ES-I3 (cell line): ENCODE data around the gene NTRK3.

Source experiments
- H3K36me3 ChIP-seq: 2 replicates; pipeline ENCODE4 v1.6.1; 2013; ENCODE audit warnings: mild to moderate bottlenecking, low read length, control low read depth, moderate library complexity; ENCODE audit not compliant: insufficient read depth
- H3K4me1 ChIP-seq: 2 replicates; pipeline ENCODE4 v1.6.1; 2013; ENCODE audit warnings: mild to moderate bottlenecking, control low read depth, low read length; ENCODE audit not compliant: insufficient read depth
- H3K9ac ChIP-seq: 2 replicates; pipeline ENCODE4 v1.6.1; 2013; ENCODE audit warnings: low read depth, mild to moderate bottlenecking, low read length, moderate library complexity
- H3K9me3 ChIP-seq: 2 replicates; pipeline ENCODE4 v1.6.1; 2013; ENCODE audit warnings: mild to moderate bottlenecking, low read length, moderate library complexity; ENCODE audit not compliant: control insufficient read depth, insufficient read depth

Gene NTRK3

GRCh38 chr15:88067331-88067685 is 189.2 kb downstream of the NTRK3 start:
- Histone ChIP-seq H3K4me1 (no peaks in the 10 kb centered on the region; the same call in 1 of the 2 replicates), H3K9ac (no peak overlapping the region), H3K9me3 (no peaks in the 10 kb centered on the region), H3K36me3 (no peaks in the 10 kb centered on the region)

- H3K4me1 ChIP-seq = no peaks in the 10 kb centered on the region; the same call in 1 of the 2 replicates
Observed at GRCh38 chr15:88066636-88067330, 189.8 kb downstream of the NTRK3 start.

GRCh38 chr15:88061452-88061851 is 195.1 kb downstream of the NTRK3 start:
- Histone ChIP-seq H3K9me3 (no peaks in the 10 kb centered on the region), H3K36me3 (no peaks in the 10 kb centered on the region), H3K9ac (no peak overlapping the region), H3K4me1 (no peaks in the 10 kb centered on the region)

More at GRCh38 chr15:88066636-88067330, 189.8 kb downstream of the NTRK3 start:
- no peaks in the 10 kb centered on the region for H3K36me3 ChIP-seq
- H3K9me3 ChIP-seq = no peaks in the 10 kb centered on the region
- H3K9ac ChIP-seq = no peak overlapping the region

- H3K9ac ChIP-seq = no peak overlapping the region
- H3K9me3 ChIP-seq = no peaks in the 10 kb centered on the region
- H3K36me3 ChIP-seq = no peaks in the 10 kb centered on the region
Observed at GRCh38 chr15:88060383-88060782, 196.2 kb downstream of the NTRK3 start.

GRCh38 chr15:88057836-88058235 is 198.7 kb downstream of the NTRK3 start:
- no peaks in the 10 kb centered on the region for H3K4me1 ChIP-seq
- H3K9me3 ChIP-seq = no peaks in the 10 kb centered on the region
- no peak overlapping the region for H3K9ac ChIP-seq
- no peaks in the 10 kb centered on the region for H3K36me3 ChIP-seq

More at GRCh38 chr15:88060383-88060782, 196.2 kb downstream of the NTRK3 start:
- H3K4me1 ChIP-seq = no peaks in the 10 kb centered on the region

- H3K9ac ChIP-seq = no peak overlapping the region
- H3K36me3 ChIP-seq = no peaks in the 10 kb centered on the region
- no peaks in the 10 kb centered on the region for H3K9me3 ChIP-seq
- peaks cover 4% of the 10 kb centered on the region; the same call in 1 of the 2 replicates for H3K4me1 ChIP-seq
Observed at GRCh38 chr15:88049506-88049905, 207.0 kb downstream of the NTRK3 start.

GRCh38 chr15:88048755-88049154 is 207.8 kb downstream of the NTRK3 start:
- Histone ChIP-seq H3K4me1 (peaks cover 4% of the 10 kb centered on the region; the same call in 1 of the 2 replicates), H3K9ac (no peak overlapping the region), H3K9me3 (no peaks in the 10 kb centered on the region), H3K36me3 (no peaks in the 10 kb centered on the region)

- Histone ChIP-seq H3K9ac (no peak overlapping the region), H3K9me3 (no peaks in the 10 kb centered on the region), H3K36me3 (no peaks in the 10 kb centered on the region), H3K4me1 (peaks cover 4% of the 10 kb centered on the region; the same call in 1 of the 2 replicates)
Observed at GRCh38 chr15:88048237-88048636, 208.3 kb downstream of the NTRK3 start.

- no peaks in the 10 kb centered on the region for H3K9me3 ChIP-seq
- H3K4me1 ChIP-seq = peaks cover 4% of the 10 kb centered on the region; the same call in 1 of the 2 replicates
- no peaks in the 10 kb centered on the region for H3K36me3 ChIP-seq
- H3K9ac ChIP-seq = no peak overlapping the region
Observed at GRCh38 chr15:88046576-88047129, 209.9 kb downstream of the NTRK3 start.

- H3K9me3 ChIP-seq = no peaks in the 10 kb centered on the region
- no peaks in the 10 kb centered on the region for H3K36me3 ChIP-seq
- no peak overlapping the region for H3K9ac ChIP-seq
- no peaks in the 10 kb centered on the region for H3K4me1 ChIP-seq
Observed at GRCh38 chr15:88043396-88043795, 213.1 kb downstream of the NTRK3 start.

- H3K9me3 ChIP-seq = no peaks in the 10 kb centered on the region
- no peaks in the 10 kb centered on the region for H3K36me3 ChIP-seq
- H3K4me1 ChIP-seq = peaks cover 2% of the 10 kb centered on the region
- no peak overlapping the region for H3K9ac ChIP-seq
Observed at GRCh38 chr15:88042047-88042446, 214.5 kb downstream of the NTRK3 start.

GRCh38 chr15:88040516-88040915 is 216.0 kb downstream of the NTRK3 start:
- Histone ChIP-seq H3K9me3 (no peaks in the 10 kb centered on the region), H3K36me3 (no peaks in the 10 kb centered on the region), H3K4me1 (peaks cover 15% of the 10 kb centered on the region), H3K9ac (no peak overlapping the region)

- Histone ChIP-seq H3K36me3 (no peaks in the 10 kb centered on the region), H3K9me3 (no peaks in the 10 kb centered on the region), H3K9ac (no peak overlapping the region), H3K4me1 (peaks cover 20% of the 10 kb centered on the region)
Observed at GRCh38 chr15:88038261-88038660, 218.3 kb downstream of the NTRK3 start.

- H3K9ac ChIP-seq = peak overlapping the region; percentile 26
- peaks cover 20% of the 10 kb centered on the region for H3K4me1 ChIP-seq
- no peaks in the 10 kb centered on the region for H3K36me3 ChIP-seq
- no peaks in the 10 kb centered on the region for H3K9me3 ChIP-seq
Observed at GRCh38 chr15:88036154-88036839, 220.2 kb downstream of the NTRK3 start.

GRCh38 chr15:88035381-88035780 is 221.2 kb downstream of the NTRK3 start:
- no peaks in the 10 kb centered on the region for H3K9me3 ChIP-seq
- no peak overlapping the region for H3K9ac ChIP-seq
- peaks cover 20% of the 10 kb centered on the region for H3K4me1 ChIP-seq
- H3K36me3 ChIP-seq = no peaks in the 10 kb centered on the region
